HEK293 (cell line): ENCODE results near the gene SYNPR.

Experiments used
- CTCF ChIA-PET: fragments of 350-600 bp; formaldehyde crosslinking; extraction: SDS; loops from one replicate; lab custom pipeline; 2021; ENCODE audit warnings: antibody characterized with exemption; lab: Yijun Ruan, JAX
- POLR2A ChIA-PET: fragments of 300-600 bp; formaldehyde crosslinking; extraction: SDS; loops from one replicate; lab custom pipeline; 2020; ENCODE audit warnings: antibody characterized with exemption, inconsistent platforms; lab: Yijun Ruan, JAX
- H3K27ac ChIP-seq: fragments of 200-500 bp; sonication (Bioruptor generic); 2 replicates; pipeline ENCODE4 v1.5.1; 2014; ENCODE audit warnings: low read depth, low read length, control low read depth, inconsistent platforms; ENCODE audit errors: extremely low read depth
- H3K36me3 ChIP-seq, 2 experiments: fragments of 200-500 bp in 1 of 2; sonication (Bioruptor generic) in 1 of 2; 1 replicate in 1 of 2; 2 replicates in 1 of 2; pipeline ENCODE4 v1.5.1; 2014 to 2017; ENCODE audit warnings: inconsistent platforms in 2 of 2, low read length in 2 of 2; ENCODE audit not compliant: control insufficient read depth in 2 of 2, insufficient read depth in 1 of 2
- H3K4me1 ChIP-seq: fragments of 200-500 bp; sonication (Bioruptor generic); 2 replicates; pipeline ENCODE4 v1.5.1; 2014; ENCODE audit warnings: mild to moderate bottlenecking, low read length, inconsistent platforms; ENCODE audit not compliant: control insufficient read depth, insufficient read depth
- H3K4me3 ChIP-seq: 2 replicates; pipeline ENCODE4 v1.5.1; 2011; ENCODE audit warnings: low read depth, mild to moderate bottlenecking, control low read depth, low read length, moderate library complexity
- H3K9me3 ChIP-seq: fragments of 200-500 bp; sonication (Bioruptor generic); 2 replicates; pipeline ENCODE4 v1.5.1; 2014; ENCODE audit warnings: low read depth, low read length, inconsistent platforms; ENCODE audit not compliant: control insufficient read depth, insufficient read depth
- CTCF ChIP-seq: fragments of 450-650 bp; formaldehyde crosslinking; IDR thresholded peaks from 2 replicates; pipeline ENCODE4 v1.5.1; 2016; ENCODE audit warnings: missing biosample characterization, missing genetic modification characterization
- FEZF1 ChIP-seq: fragments of 450-650 bp; formaldehyde crosslinking; IDR thresholded peaks from 2 replicates; pipeline ENCODE4 v1.5.1; 2016; ENCODE audit warnings: missing biosample characterization, missing genetic modification characterization
- MYNN ChIP-seq: fragments of 450-650 bp; formaldehyde crosslinking; IDR thresholded peaks from 2 replicates; pipeline ENCODE4 v1.5.1; 2016; ENCODE audit warnings: missing biosample characterization, missing genetic modification characterization, borderline replicate concordance
- PRDM10 ChIP-seq: fragments of 450-650 bp; formaldehyde crosslinking; IDR thresholded peaks from 2 replicates; pipeline ENCODE4 v1.5.1; 2016; ENCODE audit warnings: missing biosample characterization, missing genetic modification characterization
- ZBTB8A ChIP-seq: fragments of 450-650 bp; formaldehyde crosslinking; IDR thresholded peaks from 2 replicates; pipeline ENCODE4 v1.5.1; 2016; ENCODE audit warnings: missing biosample characterization, missing genetic modification characterization
- ZNF148 ChIP-seq: fragments of 450-650 bp; formaldehyde crosslinking; IDR thresholded peaks from 2 replicates; pipeline ENCODE4 v1.5.0; 2017; ENCODE audit warnings: missing biosample characterization, missing genetic modification characterization, borderline replicate concordance
- ZNF311 ChIP-seq: fragments of 450-650 bp; formaldehyde crosslinking; IDR thresholded peaks from 2 replicates; pipeline ENCODE4 v1.5.1; 2017; ENCODE audit warnings: missing biosample characterization, missing genetic modification characterization, borderline replicate concordance
- ZNF354C ChIP-seq: fragments of 450-650 bp; formaldehyde crosslinking; IDR thresholded peaks from 2 replicates; pipeline ENCODE4 v1.5.1; 2016; ENCODE audit warnings: missing biosample characterization, missing genetic modification characterization, low read depth, borderline replicate concordance
- ZNF391 ChIP-seq: fragments of 450-650 bp; formaldehyde crosslinking; IDR thresholded peaks from 2 replicates; pipeline ENCODE4 v1.5.1; 2016; ENCODE audit warnings: low read depth, missing biosample characterization, missing genetic modification characterization, borderline replicate concordance
- ZNF433 ChIP-seq: fragments of 450-650 bp; formaldehyde crosslinking; IDR thresholded peaks from 2 replicates; pipeline ENCODE4 v1.5.1; 2016; ENCODE audit warnings: missing biosample characterization, missing genetic modification characterization, low read depth
- ZNF518A ChIP-seq: fragments of 450-650 bp; formaldehyde crosslinking; conservative IDR thresholded peaks from 2 replicates; pipeline ENCODE4 v1.5.1; 2016; ENCODE audit warnings: low read depth, missing biosample characterization, missing genetic modification characterization
- ZNF580 ChIP-seq: fragments of 450-650 bp; formaldehyde crosslinking; IDR thresholded peaks from 2 replicates; pipeline ENCODE4 v1.5.1; 2016; ENCODE audit warnings: missing biosample characterization, missing genetic modification characterization
- ZNF600 ChIP-seq: fragments of 450-650 bp; formaldehyde crosslinking; IDR thresholded peaks from 2 replicates; pipeline ENCODE4 v1.5.1; 2016; ENCODE audit warnings: missing biosample characterization, missing genetic modification characterization
- ZNF623 ChIP-seq: fragments of 450-650 bp; formaldehyde crosslinking; IDR thresholded peaks from 2 replicates; pipeline ENCODE4 v1.5.1; 2016; ENCODE audit warnings: missing biosample characterization, missing genetic modification characterization
- ZNF654 ChIP-seq: fragments of 450-650 bp; formaldehyde crosslinking; IDR thresholded peaks from 2 replicates; pipeline ENCODE4 v1.5.1; 2016; ENCODE audit warnings: low read depth, missing biosample characterization, missing genetic modification characterization
- ZNF704 ChIP-seq: fragments of 450-650 bp; formaldehyde crosslinking; IDR thresholded peaks from 2 replicates; pipeline ENCODE4 v1.5.1; 2016; ENCODE audit warnings: missing biosample characterization, missing genetic modification characterization
- ZNF76 ChIP-seq: fragments of 450-650 bp; formaldehyde crosslinking; IDR thresholded peaks from 2 replicates; pipeline ENCODE4; 2016; ENCODE audit warnings: low read depth, missing biosample characterization, missing genetic modification characterization, borderline replicate concordance
- ZNF791 ChIP-seq: fragments of 450-650 bp; formaldehyde crosslinking; IDR thresholded peaks from 2 replicates; pipeline ENCODE4 v1.5.1; 2016; ENCODE audit warnings: missing biosample characterization, missing genetic modification characterization
- ZXDB ChIP-seq: fragments of 450-650 bp; formaldehyde crosslinking; IDR thresholded peaks from 2 replicates; pipeline ENCODE4 v1.5.1; 2016; ENCODE audit warnings: missing biosample characterization, missing genetic modification characterization

Gene SYNPR

GRCh38 chr3:63351159-63352007 lies 73.3 kb downstream of the SYNPR start:
- H3K4me3 ChIP-seq = no peak overlapping the region
- CTCF ChIA-PET = interaction anchor here (0.6 to 4.7 kb wide), 14 partner anchors 9 to 1133 kb away, joined by 3 to 56 read pairs (median 4); partner anchors contain the start of gene C3orf49
- no peak for TF ChIP-seq ZNF791 (tag by site-specific recombination)
- TF ChIP-seq ZNF391 (tag by site-specific recombination) = no peak
- TF ChIP-seq ZNF518A (tag by site-specific recombination) = no peak
- TF ChIP-seq ZNF76 (tag by site-specific recombination) = no peak
- no peak for TF ChIP-seq ZNF623
- 0 out of 2 replicates have a peak, but pooled peaks have one; percentile 47 for TF ChIP-seq CTCF
- peak; percentile 77 for TF ChIP-seq ZNF654 (tag by site-specific recombination)
- TF ChIP-seq FEZF1 (tag by site-specific recombination) = peak; percentile 49
- no peak for TF ChIP-seq ZNF311 (tag by site-specific recombination)
- no peak for TF ChIP-seq MYNN
- no peak for TF ChIP-seq ZNF704
- TF ChIP-seq ZBTB8A (tag by site-specific recombination) = no peak
- TF ChIP-seq, all 188 proteins: peak for 3
- H3K36me3 ChIP-seq = no peaks in the 10 kb centered on the region
- H3K9me3 ChIP-seq = no peaks in the 10 kb centered on the region
- POLR2A ChIA-PET = no interaction called here
- no peaks in the 10 kb centered on the region for H3K4me1 ChIP-seq
- H3K27ac ChIP-seq = no peak overlapping the region

GRCh38 chr3:63352008-63352279 lies 73.8 kb downstream of the SYNPR start:
- ChIA-PET CTCF (interaction anchor here (0.6 to 4.7 kb wide), 9 partner anchors 9 to 855 kb away, joined by 3 to 56 read pairs (median 4); partner anchors contain the start of gene C3orf49), POLR2A (no interaction called here)
- H3K9me3 ChIP-seq = no peaks in the 10 kb centered on the region
- no peak overlapping the region for H3K27ac ChIP-seq
- H3K36me3 ChIP-seq = no peaks in the 10 kb centered on the region
- no peak overlapping the region for H3K4me3 ChIP-seq
- no peaks in the 10 kb centered on the region for H3K4me1 ChIP-seq
- TF ChIP-seq ZNF354C (tag by site-specific recombination) (no peak), ZNF600 (tag by site-specific recombination) (no peak), ZNF433 (tag by site-specific recombination) (no peak), PRDM10 (tag by site-specific recombination) (no peak), ZXDB (tag by site-specific recombination) (no peak), ZNF580 (tag by site-specific recombination) (no peak), ZNF148 (tag by site-specific recombination) (no peak)
